ENCODE data around the gene ITPKC. TPM values are rescaled to one million over a fixed set of nuclear protein-coding genes. Genes with fewer than 3 reads are reported as not detected.

ITPKC gene
- total and polyA plus RNA-seq, 2 of the 13 experiments (the other 11 are each of a cell fraction or from before 2014, with no cell fraction given) = 6.9 to 11.2 TPM

GRCh38 chr19:40718774-40719391 lies 2.0 kb downstream of the ITPKC start (continued):
- TF ChIP-seq BCLAF1 (IDR thresholded peaks at IDR 0.05) (no peak), ZNF556 (CRISPR knock-in tag; IDR thresholded peaks at IDR 0.05; ENCODE audit: borderline replicate concordance) (no peak; the same call in 1 of the 2 replicates), ATF4 (CRISPR knock-in tag; IDR thresholded peaks at IDR 0.05) (peak in 1 of 2 experiments; percentile 77; a peak in 2 of 4 replicates), ELF3 (CRISPR knock-in tag; IDR thresholded peaks at IDR 0.05) (peak; percentile 47; the same call in 1 of the 2 replicates), THRA (CRISPR knock-in tag; IDR thresholded peaks at IDR 0.05; ENCODE audit: borderline replicate concordance) (peak; percentile 68; the same call in 1 of the 2 replicates), KLF16 (CRISPR knock-in tag; IDR thresholded peaks at IDR 0.05) (no peak), KMT2B (CRISPR knock-in tag; IDR thresholded peaks at IDR 0.05) (0 out of 2 replicates have a peak, but pooled peaks have one; percentile 23), ZNF331 (CRISPR knock-in tag; IDR thresholded peaks at IDR 0.05) (peak; percentile 77), ZNF124 (CRISPR knock-in tag; IDR thresholded peaks at IDR 0.05) (peak; percentile 30; the same call in 1 of the 2 replicates), LCORL (IDR thresholded peaks at IDR 0.05) (no peak), LCORL (CRISPR knock-in tag; IDR thresholded peaks at IDR 0.05) (peak; percentile 86), KLF9 (CRISPR knock-in tag; IDR thresholded peaks at IDR 0.05; ENCODE audit: low read depth) (no peak), REXO4 (CRISPR knock-in tag; IDR thresholded peaks at IDR 0.05; ENCODE audit: borderline replicate concordance) (no peak), DRAP1 (CRISPR knock-in tag; IDR thresholded peaks at IDR 0.05) (no peak), IRF1 (CRISPR knock-in tag; IDR thresholded peaks at IDR 0.05; ENCODE audit: low read depth) (no peak), POLR2A (IDR thresholded peaks at IDR 0.05; ENCODE audit: insufficient read depth in 1 of 2, low read depth in 2 of 2, low read length in 2 of 2) (peak; percentile 52 to 55; a peak in 2 of 4 replicates), NBN (conservative IDR thresholded peaks at IDR 0.05) (no peak), RERE (CRISPR knock-in tag; IDR thresholded peaks at IDR 0.05; ENCODE audit: low read depth) (0 out of 2 replicates have a peak, but pooled peaks have one; percentile 34)

Measured in HepG2 (cell line).